K562 (cell line): Measurements from ENCODE around the gene FAM200B. TPM values are rescaled to one million over a fixed set of nuclear protein-coding genes. Genes with fewer than 3 reads are reported as not detected.

Experiments used
- ATAC-seq: fragments of 200-7000 bp; cut with Tn5 transposase; 3 replicates; pipeline ENCODE4 v1.9.1; 2020; ENCODE audit warnings: moderate library complexity
- BruUV-seq: library from RNA; stranded (reverse); fragments of 400-500 nt; replicated peaks from 2 replicates; lab custom pipeline; 2021; lab: Mats Ljungman, UMichigan
- CTCF ChIA-PET: fragments of 300-600 bp; formaldehyde crosslinking; extraction: SDS; loops from one replicate; lab custom pipeline; 2021; ENCODE audit warnings: low intra/inter-chr PET ratio; lab: Yijun Ruan, JAX
- POLR2A ChIA-PET: fragments of 300-600, 350-650 bp; sonication (Branson Sonifier 250); formaldehyde crosslinking; extraction: SDS; loops from one replicate; lab custom pipeline; 2021; ENCODE audit warnings: antibody characterized with exemption, inconsistent platforms; lab: Yijun Ruan, JAX
- DNase-seq, 4 experiments: peaks; one replicate each; pipeline versions ENCODE4 v3.0.0 to v3.0.0-alpha.2; 2011 to 2018; ENCODE audit warnings: low spot score in 3 of 4, mixed read lengths in 3 of 4; ENCODE audit errors: extremely low read depth in 1 of 4
- FAIRE-seq: peaks from 2 replicates; lab custom pipeline; 2011; peaks lifted over from hg19 to GRCh38; lab: Jason Lieb, UNC
- H2AFZ ChIP-seq: 2 replicates; pipeline ENCODE4 v1.6.0; 2011; ENCODE audit warnings: low read depth, low read length, control low read depth, inconsistent platforms
- H3K27ac ChIP-seq: fragments of 200-600 bp; 3 replicates; pipeline ENCODE4 v1.8.0; 2011; ENCODE audit warnings: low read depth, mild to moderate bottlenecking, control low read depth, inconsistent platforms, low read length, moderate library complexity, mixed read lengths; ENCODE audit errors: extremely low read depth
- H3K27me3 ChIP-seq, 2 experiments: fragments of 300-600 bp in 1 of 2; 2 replicates in 1 of 2; 3 replicates in 1 of 2; pipeline versions ENCODE4 v1.6.0 to v1.8.0; 2011; ENCODE audit warnings: inconsistent platforms in 2 of 2, low read length in 2 of 2, mild to moderate bottlenecking in 1 of 2, mixed read lengths in 1 of 2, moderate library complexity in 1 of 2; ENCODE audit not compliant: control insufficient read depth in 2 of 2, insufficient read depth in 2 of 2
- H3K36me3 ChIP-seq: fragments of 300-600 bp; 3 replicates; pipeline ENCODE4 v1.8.0; 2011; ENCODE audit warnings: mild to moderate bottlenecking, low read length, inconsistent platforms; ENCODE audit not compliant: control insufficient read depth, insufficient read depth
- H3K4me1 ChIP-seq, 2 experiments: fragments of 200-600 bp in 1 of 2; replicated peaks in 1 of 2; 2 replicates in 1 of 2; 3 replicates in 1 of 2; pipeline versions ENCODE4 v1.5.1 to v1.8.0; 2011; ENCODE audit warnings: inconsistent platforms in 2 of 2, low read length in 2 of 2, mild to moderate bottlenecking in 1 of 2, mixed read lengths in 1 of 2, moderate library complexity in 1 of 2; ENCODE audit not compliant: control insufficient read depth in 2 of 2, insufficient read depth in 2 of 2
- H3K4me2 ChIP-seq: 2 replicates; pipeline ENCODE4 v1.6.1; 2011; ENCODE audit warnings: low read length, control low read depth, inconsistent platforms, mixed read lengths; ENCODE audit not compliant: insufficient read depth
- H3K4me3 ChIP-seq: fragments of 200-600 bp; sonication (generic), shearing (Covaris generic); 2 replicates; pipeline ENCODE4 v1.5.1; 2016; ENCODE audit warnings: control low read depth, inconsistent platforms
- H3K79me2 ChIP-seq: fragments of 200-600 bp; 3 replicates; pipeline ENCODE4 v1.8.0; 2011; ENCODE audit warnings: low read length, inconsistent platforms; ENCODE audit not compliant: control insufficient read depth, insufficient read depth
- H3K9ac ChIP-seq, 2 experiments: 2 replicates each; pipeline versions ENCODE4 v1.6.0 to v1.6.1; 2011; ENCODE audit warnings: low read depth in 2 of 2, low read length in 2 of 2, control low read depth in 1 of 2, inconsistent platforms in 1 of 2, mild to moderate bottlenecking in 1 of 2, mixed read lengths in 1 of 2; ENCODE audit not compliant: insufficient read depth in 1 of 2
- H3K9me1 ChIP-seq: one replicate; pipeline ENCODE4 v1.6.0; 2011; ENCODE audit warnings: inconsistent platforms, mild to moderate bottlenecking, low read length, moderate library complexity; ENCODE audit not compliant: control insufficient read depth, insufficient read depth
- H3K9me3 ChIP-seq: replicated peaks from 2 replicates; pipeline ENCODE4 v1.5.1; 2011; ENCODE audit warnings: low read depth, low read length, inconsistent platforms; ENCODE audit not compliant: control insufficient read depth, insufficient read depth
- H4K20me1 ChIP-seq: replicated peaks from 2 replicates; pipeline ENCODE4 v1.6.1; 2011; ENCODE audit warnings: low read length, inconsistent platforms, mixed read lengths; ENCODE audit not compliant: control insufficient read depth, insufficient read depth
- ATF7 ChIP-seq: fragments of 450-650 bp; IDR thresholded peaks from 2 replicates; pipeline ENCODE4 v1.7.1; 2014; ENCODE audit warnings: mild to moderate bottlenecking, moderate library complexity
- ETS2 ChIP-seq: IDR thresholded peaks from 2 replicates; pipeline ENCODE4 v1.6.1; 2016; ENCODE audit warnings: borderline replicate concordance, missing genetic modification characterization, mild to moderate bottlenecking, moderate library complexity, missing compliant biosample characterization; ENCODE audit not compliant: poor library complexity, severe bottlenecking
- KLF10 ChIP-seq: fragments of 250-450 bp; sonication (Bioruptor Pico); IDR thresholded peaks from 2 replicates; pipeline ENCODE4 v1.6.1; 2021; ENCODE audit warnings: matching md5 sums
- SIX5 ChIP-seq, 2 experiments: IDR thresholded peaks; 2 replicates each; pipeline ENCODE4 v1.6.1; 2011; ENCODE audit warnings: low read length in 2 of 2, borderline replicate concordance in 1 of 2, low read depth in 1 of 2, mild to moderate bottlenecking in 1 of 2, moderate library complexity in 1 of 2; ENCODE audit not compliant: insufficient read depth in 1 of 2
- SMARCA5 ChIP-seq: fragments of 450-650 bp; IDR thresholded peaks from 2 replicates; pipeline ENCODE4 v1.6.1; 2016
- U2AF2 ChIP-seq: fragments of 200-400 bp; formaldehyde crosslinking; optimal IDR thresholded peaks from 2 replicates; pipeline ENCODE3; 2017; ENCODE audit warnings: low read depth, mild to moderate bottlenecking, low read length
- XRCC3 ChIP-seq: fragments of 450-650 bp; IDR thresholded peaks from 2 replicates; pipeline ENCODE4 v1.6.1; 2017; ENCODE audit warnings: mild to moderate bottlenecking, moderate library complexity
- ZNF217 ChIP-seq: sonication (generic); formaldehyde crosslinking; IDR thresholded peaks from 2 replicates; pipeline ENCODE4 v1.8.0; 2022; ENCODE audit warnings: mild to moderate bottlenecking, missing genetic modification reagents
- WGBS: fragments of 100-300 bp; shearing (Covaris generic); methylation state at CpG from one replicate; pipeline ENCODE4 v1.1.6; 2016; ENCODE audit warnings: low coverage, mixed read lengths; ENCODE audit not compliant: insufficient coverage; ENCODE audit errors: missing lambda C conversion rate; 5-methylcytosine and 5-hydroxymethylcytosine counted together
- in situ Hi-C: fragments of 300-500 bp; cut with MboI; formaldehyde crosslinking; loops from 4 replicates; pipeline ENCODE4 v1.15.0; 2018; ENCODE audit warnings: inconsistent platforms, mixed read lengths
- intact Hi-C: fragments of 100-400 bp; cut with micrococcal nuclease; formaldehyde crosslinking; loops from 2 replicates; pipeline ENCODE4 v1.14.2; 2022
- polyA plus RNA-seq, 8 experiments: library from polyadenylated mRNA; depleted of rRNA in 4 of 8; stranded (reverse) in 5 of 8; unstranded in 3 of 8; fragments of >200 nt; fragmentation: Nextera tagmentation in 2 of 8; fragmentation: Illumina TruSeq in 1 of 8; extraction: Ambion mirVana in 2 of 8; extraction: Trizol in 1 of 8; gene quantifications; 2 replicates each; pipeline versions ENCODE4 v1.2.1 to v1.2.3, GENCODE V29; 2011 to 2014; ENCODE audit warnings: inconsistent platforms in 1 of 8, missing spikeins in 1 of 8
- total RNA-seq, 7 experiments: library from RNA; depleted of rRNA in 6 of 7; stranded (reverse); fragments of >200 nt in 6 of 7; fragmentation: Illumina TruSeq in 2 of 7; extraction: Trizol in 2 of 7; gene quantifications; 2 replicates each; pipeline versions ENCODE4 v1.2.1 to v1.2.3, GENCODE V29; 2011 to 2021; ENCODE audit warnings: low replicate concordance in 1 of 7
- TF ChIP-seq, protein P1 (sequence below), 2 experiments: IDR thresholded peaks in 1 of 2; conservative IDR thresholded peaks in 1 of 2; 2 replicates each; pipeline ENCODE4 v1.6.1; 2016; ENCODE audit warnings: low read depth in 2 of 2, mild to moderate bottlenecking in 1 of 2, missing compliant biosample characterization in 1 of 2, missing genetic modification characterization in 1 of 2, moderate library complexity in 1 of 2
- TF ChIP-seq, protein P2 (sequence below): fragments of 250-450 bp; sonication (Bioruptor Pico); IDR thresholded peaks from 2 replicates; pipeline ENCODE4 v1.5.0; 2020; ENCODE audit warnings: mild to moderate bottlenecking, borderline replicate concordance
- TF ChIP-seq, protein P3 (sequence below): fragments of 250-450 bp; sonication (Bioruptor Pico); IDR thresholded peaks from 2 replicates; pipeline ENCODE4 v1.6.1; 2021; ENCODE audit warnings: mild to moderate bottlenecking

Gene FAM200B
- total and polyA plus RNA-seq, 9 of the 15 experiments (the other 6 are each of a cell fraction or from before 2014, with no cell fraction given) = 17.4 to 48.0 (median 25.5) TPM

DNA sequence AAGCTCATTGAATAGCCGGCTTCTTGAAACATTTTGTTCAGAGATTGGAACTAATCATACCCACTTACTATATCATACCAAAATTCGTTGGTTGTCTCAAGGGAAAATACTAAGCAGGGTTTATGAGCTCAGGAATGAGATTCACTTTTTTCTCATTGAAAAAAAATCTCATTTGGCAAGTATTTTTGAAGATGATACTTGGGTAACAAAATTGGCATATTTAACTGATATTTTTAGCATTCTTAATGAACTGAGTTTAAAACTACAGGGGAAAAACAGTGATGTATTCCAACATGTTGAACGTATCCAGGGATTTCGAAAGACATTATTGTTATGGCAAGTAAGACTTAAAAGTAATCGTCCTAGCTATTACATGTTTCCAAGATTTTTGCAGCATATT lies 6.4 kb downstream of the FAM200B start (continued):
- TF ChIP-seq, protein P1, sequence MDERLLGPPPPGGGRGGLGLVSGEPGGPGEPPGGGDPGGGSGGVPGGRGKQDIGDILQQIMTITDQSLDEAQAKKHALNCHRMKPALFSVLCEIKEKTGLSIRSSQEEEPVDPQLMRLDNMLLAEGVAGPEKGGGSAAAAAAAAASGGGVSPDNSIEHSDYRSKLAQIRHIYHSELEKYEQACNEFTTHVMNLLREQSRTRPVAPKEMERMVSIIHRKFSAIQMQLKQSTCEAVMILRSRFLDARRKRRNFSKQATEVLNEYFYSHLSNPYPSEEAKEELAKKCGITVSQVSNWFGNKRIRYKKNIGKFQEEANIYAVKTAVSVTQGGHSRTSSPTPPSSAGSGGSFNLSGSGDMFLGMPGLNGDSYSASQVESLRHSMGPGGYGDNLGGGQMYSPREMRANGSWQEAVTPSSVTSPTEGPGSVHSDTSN (CRISPR knock-in tag; IDR thresholded peaks at IDR 0.05; ENCODE audit: low read depth) = no peak
- TF ChIP-seq, protein P1 (tag; conservative IDR thresholded peaks at IDR 0.05; ENCODE audit: low read depth) = no peak
- TF ChIP-seq, protein P2, sequence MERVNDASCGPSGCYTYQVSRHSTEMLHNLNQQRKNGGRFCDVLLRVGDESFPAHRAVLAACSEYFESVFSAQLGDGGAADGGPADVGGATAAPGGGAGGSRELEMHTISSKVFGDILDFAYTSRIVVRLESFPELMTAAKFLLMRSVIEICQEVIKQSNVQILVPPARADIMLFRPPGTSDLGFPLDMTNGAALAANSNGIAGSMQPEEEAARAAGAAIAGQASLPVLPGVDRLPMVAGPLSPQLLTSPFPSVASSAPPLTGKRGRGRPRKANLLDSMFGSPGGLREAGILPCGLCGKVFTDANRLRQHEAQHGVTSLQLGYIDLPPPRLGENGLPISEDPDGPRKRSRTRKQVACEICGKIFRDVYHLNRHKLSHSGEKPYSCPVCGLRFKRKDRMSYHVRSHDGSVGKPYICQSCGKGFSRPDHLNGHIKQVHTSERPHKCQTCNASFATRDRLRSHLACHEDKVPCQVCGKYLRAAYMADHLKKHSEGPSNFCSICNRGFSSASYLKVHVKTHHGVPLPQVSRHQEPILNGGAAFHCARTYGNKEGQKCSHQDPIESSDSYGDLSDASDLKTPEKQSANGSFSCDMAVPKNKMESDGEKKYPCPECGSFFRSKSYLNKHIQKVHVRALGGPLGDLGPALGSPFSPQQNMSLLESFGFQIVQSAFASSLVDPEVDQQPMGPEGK (CRISPR knock-in tag) = no peak
- no peak for TF ChIP-seq XRCC3
- TF ChIP-seq SMARCA5 = no peak

DNA sequence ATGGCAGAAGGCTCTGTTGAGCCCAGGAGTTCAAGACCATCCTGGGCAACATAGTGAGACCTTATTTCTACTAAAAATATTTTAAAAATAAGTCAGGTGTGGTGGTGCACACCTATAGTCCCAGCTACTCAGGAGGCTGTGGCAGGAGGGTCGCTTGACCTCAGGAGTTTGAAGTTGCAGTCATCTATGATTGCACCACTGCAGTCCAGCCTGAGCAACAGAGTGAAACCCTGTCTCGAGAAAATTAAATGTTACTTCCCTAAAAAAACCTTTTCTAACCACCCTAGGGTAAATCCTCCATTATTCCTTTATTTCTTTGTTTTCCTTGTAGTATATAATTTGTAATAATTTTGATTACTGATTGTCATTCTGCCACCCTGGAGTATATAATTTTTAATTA lies 7.9 kb downstream of the FAM200B start:
- H3K9me1 ChIP-seq = no peaks in the 10 kb centered on the region
- H4K20me1 ChIP-seq = no peaks in the 10 kb centered on the region
- no peak for FAIRE-seq
- no TSS peak for BruUV-seq
- 66% methylated on average over 2 of the region's 2 CpGs for WGBS
- in situ Hi-C loops (no loop called here), intact Hi-C loops (loop anchor here (10.0 kb wide), 1 partner anchor 535 kb away; the partner anchor contains the start of gene TAPT1)
- no peak overlapping the region for H3K4me2 ChIP-seq
- peaks cover 36% of the 10 kb centered on the region for H3K36me3 ChIP-seq
- no peak overlapping the region for H3K9ac ChIP-seq
- H3K27ac ChIP-seq = no peak overlapping the region
- TF ChIP-seq, protein P3, sequence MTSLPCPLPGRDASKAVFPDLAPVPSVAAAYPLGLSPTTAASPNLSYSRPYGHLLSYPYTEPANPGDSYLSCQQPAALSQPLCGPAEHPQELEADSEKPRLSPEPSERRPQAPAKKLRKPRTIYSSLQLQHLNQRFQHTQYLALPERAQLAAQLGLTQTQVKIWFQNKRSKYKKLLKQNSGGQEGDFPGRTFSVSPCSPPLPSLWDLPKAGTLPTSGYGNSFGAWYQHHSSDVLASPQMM (CRISPR knock-in tag) = no peak
- no peak for TF ChIP-seq KLF10 (CRISPR knock-in tag)
- TF ChIP-seq ETS2 (tag) = no peak
- TF ChIP-seq SIX5 (IDR thresholded peaks at IDR 0.05; ENCODE audit: borderline replicate concordance in 1 of 2, insufficient read depth in 1 of 2, low read depth in 1 of 2, low read length in 2 of 2) = no peak
- no peak for TF ChIP-seq ZNF217 (CRISPR knock-in tag)
- no peak for TF ChIP-seq ATF7
- no peak for TF ChIP-seq U2AF2
- ChIA-PET POLR2A (no interaction called here), CTCF (no interaction called here)
- H3K4me3 ChIP-seq = no peak overlapping the region
- DNase-seq = no peak
- ATAC-seq = no peak
- no peaks in the 10 kb centered on the region; the same call in 1 of the 2 replicates for H3K9me3 ChIP-seq
- H3K4me1 ChIP-seq = no peaks in the 10 kb centered on the region
- H3K27me3 ChIP-seq = no peaks in the 10 kb centered on the region; a peak in 1 of 5 replicates
- H2AFZ ChIP-seq = no peak overlapping the region
- H3K79me2 ChIP-seq = 0 out of 3 replicates have a peak, but pooled peaks cover 8% of the 10 kb centered on the region
